AG04450 (cell line): ENCODE measurements around the gene NFATC4. TPM values are rescaled to one million over a fixed set of nuclear protein-coding genes. Genes with fewer than 3 reads are reported as not detected.

Source experiments
- CTCF ChIA-PET: fragments of 300-600, 350-600 bp; formaldehyde crosslinking; extraction: SDS; loops from one replicate; lab custom pipeline; 2022; ENCODE audit warnings: antibody characterized with exemption, inconsistent platforms; lab: Charles Lee
- POLR2A ChIA-PET: fragments of 350-600 bp; formaldehyde crosslinking; extraction: SDS; loops from one replicate; lab custom pipeline; 2021; ENCODE audit warnings: antibody characterized with exemption, inconsistent platforms; lab: Yijun Ruan, JAX
- DNase-seq: peaks from one replicate; pipeline ENCODE4 v3.0.0-alpha.2; 2011; ENCODE audit warnings: low read depth, low spot score
- H3K27ac ChIP-seq: one replicate; pipeline ENCODE4 v1.5.1; 2012; ENCODE audit warnings: low read depth, low read length, control low read depth
- H3K27me3 ChIP-seq: one replicate; pipeline ENCODE4 v1.6.0; 2012; ENCODE audit warnings: low read length; ENCODE audit not compliant: control insufficient read depth, insufficient read depth
- H3K4me3 ChIP-seq: 2 replicates; pipeline ENCODE4 v1.5.1; 2011; ENCODE audit warnings: mild to moderate bottlenecking, low read depth, low read length, control low read depth
- H3K9me3 ChIP-seq: 2 replicates; pipeline ENCODE4 v1.5.1; 2012; ENCODE audit warnings: low read length; ENCODE audit not compliant: control insufficient read depth, insufficient read depth
- CTCF ChIP-seq: IDR thresholded peaks from 2 replicates; pipeline ENCODE4 v1.5.1; 2011; ENCODE audit warnings: low read depth, low read length, control low read depth, inconsistent platforms
- polyA plus RNA-seq: library from polyadenylated mRNA; depleted of rRNA; stranded (reverse); fragments of >200 nt; gene quantifications from 2 replicates; pipeline ENCODE4 v1.2.3, GENCODE V29; 2011

The NFATC4 gene
- polyA plus RNA-seq, 1 experiment = 42.0 TPM

GRCh38 chr14:24414077-24414476 is 46.1 kb downstream of the NFATC4 start:
- ChIA-PET POLR2A (interaction anchor here (1.0 kb wide), 1 partner anchor 48 kb away, joined by 4 read pairs; no protein-coding TSS in a partner anchor), CTCF (interaction anchor here (1.0 to 6.7 kb wide), 9 partner anchors 10 to 85 kb away, joined by 4 to 49 read pairs (median 6); partner anchors contain the start of gene ADCY4)
- Histone ChIP-seq H3K27ac (no peak overlapping the region), H3K27me3 (peaks cover 16% of the 10 kb centered on the region), H3K4me3 (no peak overlapping the region), H3K9me3 (no peaks in the 10 kb centered on the region; the same call in 1 of the 2 replicates)
- TF ChIP-seq CTCF = no peak
- no peak for DNase-seq

GRCh38 chr14:24414732-24415420 is 46.9 kb downstream of the NFATC4 start:
- POLR2A ChIA-PET = no interaction called here
- CTCF ChIA-PET = interaction anchor here (2.6 to 6.7 kb wide), 3 partner anchors 16 to 82 kb away, joined by 21 to 49 read pairs (median 38); partner anchors contain the start of gene ADCY4
- no peak overlapping the region for H3K4me3 ChIP-seq
- H3K9me3 ChIP-seq = no peaks in the 10 kb centered on the region; the same call in 1 of the 2 replicates
- peaks cover 21% of the 10 kb centered on the region for H3K27me3 ChIP-seq
- no peak overlapping the region for H3K27ac ChIP-seq
- no peak for DNase-seq
- TF ChIP-seq CTCF = no peak

GRCh38 chr14:24415421-24416253 is 47.7 kb downstream of the NFATC4 start:
- Histone ChIP-seq H3K4me3 (no peak overlapping the region), H3K27ac (no peak overlapping the region), H3K27me3 (peaks cover 23% of the 10 kb centered on the region), H3K9me3 (no peaks in the 10 kb centered on the region; the same call in 1 of the 2 replicates)
- POLR2A ChIA-PET = no interaction called here
- CTCF ChIA-PET = interaction anchor here (2.6 to 6.7 kb wide), 4 partner anchors 15 to 83 kb away, joined by 21 to 49 read pairs (median 40); partner anchors contain the start of genes ADCY4 and KHNYN
- DNase-seq = no peak
- TF ChIP-seq CTCF = no peak

DNA sequence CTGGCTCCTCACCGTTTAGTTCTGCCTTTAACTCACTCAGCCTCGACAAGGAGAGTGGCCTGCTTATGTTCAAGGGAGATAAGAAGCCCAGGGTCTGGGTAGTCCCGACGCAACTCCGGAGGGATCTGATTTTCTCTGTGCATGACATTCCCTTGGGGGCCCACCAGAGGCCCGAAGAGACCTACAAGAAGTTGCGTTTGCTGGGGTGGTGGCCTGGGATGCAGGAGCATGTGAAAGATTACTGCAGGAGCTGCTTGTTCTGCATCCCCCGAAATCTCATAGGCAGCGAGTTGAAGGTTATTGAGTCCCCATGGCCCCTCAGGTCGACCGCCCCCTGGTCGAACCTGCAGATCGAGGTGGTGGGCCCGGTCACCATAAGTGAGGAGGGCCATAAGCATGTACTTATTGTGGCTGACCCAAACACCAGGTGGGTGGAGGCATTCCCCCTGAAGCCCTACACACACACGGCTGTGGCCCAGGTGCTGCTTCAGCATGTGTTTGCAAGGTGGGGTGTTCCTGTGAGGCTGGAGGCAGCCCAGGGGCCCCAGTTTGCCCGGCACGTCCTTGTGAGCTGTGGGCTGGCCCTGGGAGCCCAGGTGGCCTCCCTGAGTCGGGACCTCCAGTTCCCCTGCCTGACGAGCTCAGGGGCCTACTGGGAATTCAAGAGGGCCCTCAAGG is 48.4 kb downstream of the NFATC4 start:
- POLR2A ChIA-PET = no interaction called here
- no peaks in the 10 kb centered on the region; the same call in 1 of the 2 replicates for H3K9me3 ChIP-seq
- no peak overlapping the region for H3K27ac ChIP-seq
- TF ChIP-seq CTCF = no peak
- DNase-seq = no peak
- peaks cover 26% of the 10 kb centered on the region for H3K27me3 ChIP-seq
- CTCF ChIA-PET = interaction anchor here (5.0 kb wide), 1 partner anchor 15 kb away, joined by 41 read pairs; the partner anchor contains the start of gene KHNYN
- no peak overlapping the region for H3K4me3 ChIP-seq
